OCI-M2 (cell line): ENCODE data around the gene MEGF9.
"Not testable (repeated sequence)": the region's sequence is repeated elsewhere in the genome, so short reads cannot be mapped to it uniquely, and the experiment has no call there.

ENCODE experiments used
- DNase-seq: peaks from one replicate; lab custom pipeline; 2025; ENCODE audit not compliant: unreplicated experiment; lab: John Stamatoyannopoulos, UW

MEGF9 gene

DNA sequence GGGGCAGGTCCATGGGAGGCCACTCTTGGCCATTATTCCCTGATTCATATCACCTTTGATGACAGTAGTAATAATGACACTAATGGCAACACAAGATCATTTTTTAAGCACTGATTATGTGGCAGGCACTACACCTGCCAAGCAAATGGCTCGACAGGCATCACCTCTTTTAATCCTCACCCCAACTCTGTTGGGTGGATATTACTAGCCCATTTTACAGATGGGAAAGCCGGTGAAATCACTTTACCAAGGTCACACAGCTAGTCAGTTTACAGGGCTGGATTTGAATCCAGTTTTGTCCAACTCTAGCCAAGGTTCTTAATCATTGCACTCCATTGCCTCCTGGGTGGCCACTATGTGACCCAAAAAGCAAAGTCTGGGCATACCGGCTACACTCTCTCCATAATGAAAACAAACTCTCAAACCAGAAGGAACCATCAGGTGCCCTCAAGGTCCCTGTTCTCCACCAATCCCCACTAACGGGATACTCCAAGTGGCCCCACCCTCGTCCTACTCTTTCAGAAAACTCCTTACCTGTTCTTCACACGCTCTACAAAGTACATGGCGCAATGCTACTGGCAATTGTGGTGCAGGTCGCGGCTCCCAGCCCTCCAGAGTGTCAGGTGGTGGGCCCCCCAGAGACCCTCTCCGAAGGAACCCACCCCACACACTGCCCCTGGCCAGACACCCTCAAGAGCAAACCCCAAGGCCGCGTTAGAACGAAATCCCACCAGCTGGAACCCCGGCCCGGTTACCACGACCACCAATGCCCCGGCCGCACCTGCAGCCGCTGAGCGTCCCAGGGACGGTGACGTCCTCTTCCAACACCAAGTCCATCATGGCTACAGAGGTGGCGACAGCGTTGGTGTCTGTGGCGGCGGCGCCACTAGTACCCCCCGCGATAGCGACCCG, 134.9 kb downstream of the MEGF9 start:
- DNase-seq, result no peak

DNA sequence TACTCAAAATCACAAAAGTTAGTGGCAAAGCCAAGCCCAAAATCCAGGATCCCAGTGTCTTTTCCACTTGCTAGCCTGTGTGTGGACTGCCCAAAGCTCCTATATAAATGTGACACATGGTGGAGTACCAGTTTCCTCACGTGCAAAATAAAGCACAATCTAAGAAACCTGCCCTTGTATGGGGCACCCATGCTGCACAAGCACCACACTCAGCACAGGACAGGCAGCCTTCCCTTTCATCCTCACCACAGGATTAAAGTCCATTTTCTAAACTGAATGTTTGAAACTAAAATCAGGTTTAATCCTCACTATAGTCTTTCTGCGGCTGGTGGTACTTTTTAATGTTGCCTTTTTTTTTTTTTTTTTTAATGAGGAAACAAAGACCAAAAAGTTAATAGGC, 139.8 kb downstream of the MEGF9 start:
- no peak for DNase-seq

DNA sequence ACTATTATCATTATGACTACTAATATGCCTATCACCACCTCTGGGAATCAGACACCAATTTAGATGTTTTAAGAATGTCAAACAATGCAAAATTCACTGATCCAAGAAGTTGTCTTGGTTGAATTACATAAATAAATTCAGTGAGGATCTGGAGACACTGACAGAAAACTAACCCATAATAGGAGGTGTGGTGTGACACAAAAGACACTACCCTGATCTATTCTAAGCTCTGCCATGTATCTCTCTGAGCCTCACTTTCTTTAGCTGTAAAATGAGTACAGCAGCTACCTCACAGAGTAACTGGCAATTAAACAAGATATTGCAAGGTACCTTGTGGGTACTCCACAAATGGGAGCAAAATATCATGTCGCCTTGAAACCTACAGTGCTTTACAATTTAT, 141.8 kb downstream of the MEGF9 start:
- DNase-seq, result no peak

DNA sequence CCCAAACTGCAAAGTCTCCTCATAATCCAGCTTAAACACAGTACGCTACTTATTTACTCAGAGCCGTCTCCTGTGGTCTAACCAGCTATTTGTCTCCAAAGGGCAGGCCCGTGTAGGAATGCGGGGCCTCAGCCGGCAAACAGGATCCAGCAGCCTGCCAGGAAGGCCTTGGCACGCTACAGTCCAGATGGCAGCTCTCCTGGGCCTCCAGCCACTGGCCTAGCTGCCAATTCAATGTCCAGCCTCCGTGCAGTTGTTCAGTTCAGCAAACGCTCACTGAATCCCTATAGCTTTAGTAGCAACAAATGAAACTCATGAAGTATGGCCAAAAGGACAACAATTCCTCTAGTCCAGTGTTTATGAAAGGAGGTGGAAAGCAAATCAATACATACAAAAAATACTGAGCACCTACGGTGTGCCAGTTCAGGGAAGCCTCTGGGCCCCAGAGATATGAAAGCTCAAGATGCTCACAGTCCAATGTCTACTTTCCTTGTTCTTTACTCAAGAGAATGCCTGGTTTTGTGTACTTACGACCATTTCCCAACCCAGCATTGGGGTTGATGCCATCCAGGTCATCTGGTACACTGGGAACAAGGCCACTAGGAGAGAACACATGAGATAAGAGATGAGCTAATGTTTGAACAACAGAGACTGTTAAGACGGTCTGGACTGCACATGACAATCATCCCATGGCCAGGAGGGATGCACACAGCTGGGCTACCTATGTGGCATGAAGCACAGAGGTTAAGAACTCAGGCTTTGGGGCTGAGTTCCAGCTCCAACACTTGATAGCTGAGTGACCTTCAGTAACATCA, 142.6 kb downstream of the MEGF9 start:
- DNase-seq, result no peak

DNA sequence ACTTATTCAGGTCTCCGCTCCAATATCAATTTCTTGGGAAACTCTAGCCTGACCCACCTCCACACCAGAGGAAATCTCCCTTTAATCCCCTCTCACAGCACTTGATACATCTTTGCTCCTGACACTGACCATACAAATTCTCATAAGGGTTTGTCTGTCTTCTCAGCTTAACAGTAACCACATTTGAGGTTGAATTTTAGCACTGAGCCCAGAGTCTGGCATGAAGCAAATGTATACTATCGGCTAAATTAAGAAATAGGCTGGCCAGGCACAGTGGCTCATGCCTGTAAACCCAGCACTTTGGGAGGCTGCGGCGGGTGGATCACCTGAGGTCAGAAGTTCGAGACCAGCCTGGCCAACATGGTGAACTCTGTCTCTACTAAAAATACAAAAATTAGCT, 144.0 kb downstream of the MEGF9 start:
- no peak for DNase-seq

DNA sequence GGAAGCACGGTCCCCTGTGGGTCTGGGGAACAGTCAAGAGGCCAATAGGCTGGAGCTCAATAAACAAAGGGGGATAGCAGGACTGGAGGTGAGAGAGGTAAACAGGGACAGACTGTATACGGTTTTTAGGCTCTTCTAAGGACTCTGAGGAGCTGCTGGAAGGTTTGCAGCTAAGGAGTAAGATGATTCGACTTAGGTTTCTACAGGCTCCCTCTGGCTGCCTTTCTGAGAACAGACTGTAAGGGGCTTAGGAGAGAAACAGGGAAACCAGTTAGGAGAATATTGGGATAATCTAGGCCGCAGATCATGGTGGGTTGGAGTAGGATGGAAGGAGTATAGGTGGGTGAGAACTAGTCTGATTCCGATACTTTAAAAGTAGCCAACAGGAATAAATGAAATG, 144.7 kb downstream of the MEGF9 start:
- no peak for DNase-seq

DNA sequence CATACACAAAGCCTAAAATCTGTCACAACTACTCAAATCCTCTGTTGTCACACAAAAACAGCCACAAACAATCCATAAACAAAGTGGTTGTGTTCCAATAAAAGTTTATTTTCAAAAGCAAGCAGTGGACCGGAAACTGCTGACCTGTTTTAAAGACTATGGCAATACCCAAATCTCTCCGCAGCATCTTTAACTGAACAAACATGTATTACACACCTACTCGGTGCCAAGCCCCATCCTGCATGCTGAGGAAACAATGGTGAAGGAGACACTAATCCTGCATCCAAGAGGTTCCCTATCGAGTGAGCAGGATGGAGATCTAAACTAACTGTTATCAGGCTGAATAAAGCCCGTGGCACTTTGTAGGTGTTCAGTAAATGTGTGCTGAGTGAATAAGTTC, 145.5 kb downstream of the MEGF9 start:
- no peak for DNase-seq

DNA sequence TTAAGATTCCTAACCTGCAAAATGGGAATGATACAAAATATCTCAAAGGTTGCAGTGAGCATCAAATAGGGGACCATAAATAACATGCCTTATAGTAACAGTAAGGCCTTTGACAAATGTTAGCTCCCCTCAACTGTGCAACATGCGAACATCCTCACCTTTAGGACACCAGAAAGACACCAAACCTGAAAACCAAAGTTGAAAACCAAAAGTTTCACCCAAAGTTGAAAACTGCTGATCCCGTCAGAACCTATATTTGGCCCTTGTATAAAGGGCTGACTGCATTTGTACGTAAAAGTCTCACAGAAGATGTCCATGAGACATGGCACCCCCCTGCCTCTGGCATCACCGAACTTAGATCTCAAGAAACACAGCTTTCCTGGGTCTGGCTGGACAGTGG, 146.4 kb downstream of the MEGF9 start:
- no peak for DNase-seq

DNA sequence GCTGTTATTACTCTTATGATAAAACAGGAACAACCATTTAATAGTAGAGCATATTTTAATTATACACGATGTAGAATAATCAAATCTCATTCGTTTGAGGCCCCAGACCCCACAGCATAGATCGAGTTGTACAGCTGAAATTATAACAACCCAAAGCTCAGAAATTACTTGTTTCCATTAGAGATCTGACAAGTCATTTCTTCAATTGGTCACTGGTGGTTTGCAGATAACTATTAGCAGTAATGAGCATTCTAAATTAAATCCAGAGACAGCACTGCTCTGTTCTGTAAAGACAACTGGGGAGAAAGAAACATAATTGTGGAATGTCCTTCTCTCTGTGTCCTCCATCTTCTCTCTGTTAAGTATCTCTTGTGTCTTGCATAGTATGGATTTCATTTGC, 147.2 kb downstream of the MEGF9 start:
- DNase-seq, result no peak

DNA sequence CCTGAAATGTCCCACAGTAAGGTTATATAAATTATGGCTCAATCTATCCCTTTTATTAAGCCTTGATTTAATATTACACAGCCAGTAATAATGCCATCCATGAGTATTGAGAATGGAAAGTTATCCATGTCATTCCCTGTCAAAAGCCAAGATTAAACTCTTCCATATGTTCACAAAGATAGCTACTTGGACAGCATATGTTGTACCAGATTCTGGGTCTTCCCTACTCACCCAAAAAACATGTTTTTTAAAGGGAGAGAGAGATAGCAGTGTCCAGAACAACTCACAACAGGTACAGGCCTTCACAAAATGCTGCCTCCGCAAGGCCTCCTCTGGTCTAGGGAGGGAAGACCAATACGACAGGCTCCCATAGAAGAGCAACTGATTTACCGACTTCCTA, 149.7 kb downstream of the MEGF9 start:
- DNase-seq, result no peak

DNA sequence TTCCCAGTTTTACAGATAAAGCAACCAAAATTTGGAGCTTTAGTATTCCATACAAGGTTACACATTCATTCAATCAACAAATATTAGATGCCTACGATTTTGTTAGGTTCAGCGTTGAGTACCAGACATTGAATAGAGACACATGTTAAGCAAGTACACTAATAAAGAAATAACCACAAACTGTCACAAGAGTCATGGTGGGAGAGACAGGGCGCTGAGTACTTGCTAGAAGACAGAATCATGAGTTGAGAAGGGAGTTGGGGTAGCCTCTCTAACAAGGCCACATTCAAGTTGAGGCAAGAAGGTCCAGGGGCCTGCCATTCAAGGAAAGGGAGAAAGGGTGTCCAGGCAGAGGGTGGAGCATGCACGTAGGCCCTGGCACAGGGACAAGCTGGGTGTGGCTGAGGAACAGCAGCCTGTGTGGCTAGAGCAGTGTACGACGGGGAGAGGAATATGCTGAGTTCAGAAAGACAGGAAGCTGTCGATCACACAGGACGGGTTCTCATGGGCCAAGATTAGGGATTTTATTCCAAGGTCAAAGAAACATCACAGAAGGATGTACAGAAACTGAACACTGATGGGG, 151.3 kb downstream of the MEGF9 start:
- no peak for DNase-seq

DNA sequence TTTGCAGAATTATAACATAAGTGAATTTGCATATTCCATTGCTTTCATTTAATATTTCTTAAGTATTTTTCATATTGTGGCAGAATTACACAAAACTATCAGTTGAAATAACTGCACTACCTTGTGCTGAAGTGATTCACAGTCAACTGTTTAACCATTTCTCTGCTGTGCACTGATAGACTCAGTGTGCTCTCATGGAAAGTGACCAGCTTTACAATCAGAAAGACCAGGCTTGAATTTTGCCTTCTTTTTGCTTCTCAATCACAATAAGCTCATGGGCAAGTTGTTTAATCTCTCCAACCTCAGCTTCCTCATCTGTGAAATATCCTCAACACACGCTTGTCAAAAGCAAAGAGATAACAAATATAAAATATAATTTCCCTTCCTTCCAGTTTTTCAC, 152.6 kb downstream of the MEGF9 start:
- no peak for DNase-seq

DNA sequence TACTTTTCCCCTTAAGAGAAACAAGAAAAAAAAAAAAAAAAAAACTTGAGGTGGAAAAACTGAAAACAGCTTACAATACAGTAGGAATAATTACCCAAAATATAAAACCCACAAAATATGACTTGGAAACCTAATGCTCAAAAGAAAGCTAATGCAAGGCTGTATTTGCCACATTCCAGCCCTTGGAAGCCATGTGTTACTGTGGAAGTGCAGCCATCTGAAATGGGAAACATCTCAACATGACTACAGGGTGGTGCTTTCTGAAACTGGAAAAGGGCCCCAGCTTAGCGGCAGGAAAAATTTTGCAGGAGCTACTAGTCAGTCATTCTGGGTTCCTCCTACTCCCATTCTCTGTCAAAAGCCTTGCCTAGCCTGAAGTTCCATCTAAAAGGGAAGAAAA, 154.7 kb downstream of the MEGF9 start:
- no peak for DNase-seq

DNA sequence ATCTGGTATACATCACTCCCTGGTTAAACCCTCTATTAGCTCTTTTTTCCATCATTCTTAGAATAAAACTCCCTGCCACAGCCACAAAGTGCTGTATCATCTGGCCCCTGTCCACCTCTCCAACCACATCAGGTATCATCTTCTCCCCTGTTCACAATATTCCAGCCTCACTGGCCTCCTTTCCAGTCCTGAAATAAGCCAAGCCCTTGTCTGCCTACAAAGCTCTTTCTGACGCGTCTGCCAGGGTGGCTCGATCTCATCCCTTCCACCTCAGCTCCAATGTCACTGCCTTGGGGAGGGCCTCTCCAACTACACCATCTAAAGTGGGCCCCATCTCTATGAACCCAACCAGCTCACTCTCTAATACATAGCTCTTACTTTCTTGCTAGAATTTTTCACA, 155.8 kb downstream of the MEGF9 start:
- DNase-seq, result no peak

DNA sequence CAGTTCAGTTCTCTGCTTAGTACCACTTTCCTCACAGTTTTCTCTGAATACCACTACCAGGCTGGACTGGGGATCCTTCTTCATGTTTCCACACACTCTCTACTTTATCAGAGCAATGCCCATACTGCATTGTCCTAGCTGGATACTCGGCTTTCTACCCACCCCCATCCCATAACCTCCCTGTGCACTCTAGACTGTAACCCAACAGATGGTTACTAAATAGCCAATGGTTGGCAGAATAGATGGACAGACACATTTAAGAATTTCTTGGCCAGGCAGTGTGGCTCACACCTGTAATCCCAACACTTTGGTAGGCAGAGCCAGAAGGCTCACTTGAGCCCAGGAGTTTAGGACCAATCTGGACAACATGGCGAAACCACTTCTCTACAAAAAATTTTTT, 157.1 kb downstream of the MEGF9 start:
- no peak for DNase-seq

DNA sequence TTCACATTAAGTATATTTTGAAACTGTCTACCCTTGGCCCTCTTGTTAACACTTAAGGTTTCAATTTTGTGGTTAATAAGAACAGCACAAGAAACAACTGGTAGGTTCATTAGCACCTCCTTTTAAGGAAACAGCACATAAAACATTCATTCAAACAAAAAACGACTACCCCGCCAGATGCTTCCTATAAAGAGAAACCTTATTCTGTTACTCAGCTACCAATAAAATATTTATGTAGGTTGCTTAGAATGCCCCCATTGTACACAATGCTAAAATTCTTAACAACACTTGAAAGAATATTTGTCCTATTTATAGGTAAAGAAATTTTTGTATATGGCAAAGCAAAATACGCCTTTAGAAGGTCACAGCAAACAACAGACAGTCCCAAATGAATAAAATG, 157.5 kb downstream of the MEGF9 start:
- DNase-seq, result no peak

DNA sequence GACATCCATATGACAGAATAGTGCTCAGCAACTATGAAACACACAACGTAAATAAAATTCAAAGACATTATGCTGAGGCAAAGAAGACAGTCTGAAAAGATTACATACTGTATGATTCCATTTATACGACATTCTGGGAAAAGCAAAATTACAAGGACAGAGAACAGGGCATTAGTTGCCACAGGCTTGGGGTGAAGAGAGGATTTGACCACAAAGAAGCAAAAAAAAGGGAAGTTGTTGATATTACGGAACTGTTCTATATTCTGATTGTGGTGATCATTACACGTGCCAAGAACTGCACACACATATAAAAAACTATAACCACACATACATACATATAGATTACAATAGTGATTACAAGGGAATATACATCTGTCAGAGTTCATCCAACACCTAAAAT, 158.4 kb downstream of the MEGF9 start:
- DNase-seq, result no peak

DNA sequence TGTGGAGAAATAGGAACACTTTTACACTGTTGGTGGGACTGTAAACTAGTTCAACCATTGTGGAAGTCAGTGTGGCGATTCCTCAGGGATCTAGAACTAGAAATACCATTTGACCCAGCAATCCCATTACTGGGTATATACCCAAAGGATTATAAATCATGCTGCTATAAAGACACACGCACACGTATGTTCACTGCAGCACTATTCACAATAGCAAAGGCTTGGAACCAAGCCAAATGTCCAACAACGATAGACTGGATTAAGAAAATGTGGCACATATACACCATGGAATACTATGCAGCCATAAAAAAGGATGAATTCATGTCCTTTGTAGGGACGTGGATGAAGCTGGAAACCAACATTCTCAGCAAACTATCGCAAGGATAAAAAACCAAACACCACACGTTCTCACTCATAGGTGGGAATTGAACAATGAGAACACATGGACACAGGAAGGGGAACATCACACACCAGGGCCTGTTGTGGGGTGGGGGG, 162.0 kb downstream of the MEGF9 start:
- not testable (repeated sequence) for DNase-seq
